K562 (cell line): ENCODE data around the gene FBXO22. TPM values are rescaled to one million over a fixed set of nuclear protein-coding genes. Genes with fewer than 3 reads are reported as not detected.

Source experiments
- CBFA2T3 ChIP-seq: fragments of 450-650 bp; IDR thresholded peaks from 2 replicates; pipeline ENCODE4 v1.6.1; 2017
- CBX5 ChIP-seq: IDR thresholded peaks from 2 replicates; pipeline ENCODE4 v1.6.1; 2014; ENCODE audit warnings: low read depth, borderline replicate concordance
- GABPB1 ChIP-seq: sonication (generic); formaldehyde crosslinking; IDR thresholded peaks from 2 replicates; pipeline ENCODE4 v1.8.0; 2022; ENCODE audit warnings: mild to moderate bottlenecking, missing genetic modification reagents
- HNRNPLL ChIP-seq: fragments of 200-400 bp; formaldehyde crosslinking; IDR thresholded peaks from 2 replicates; pipeline ENCODE4 v1.6.1; 2017; ENCODE audit warnings: low read length, low read depth, mild to moderate bottlenecking; ENCODE audit not compliant: poor library complexity, severe bottlenecking
- JUN ChIP-seq, 2 experiments: sonication (generic) in 1 of 2; formaldehyde crosslinking in 1 of 2; IDR thresholded peaks; 2 replicates each; pipeline versions ENCODE4 v1.6.1 to v1.8.0; 2012 to 2022; ENCODE audit warnings: borderline replicate concordance in 2 of 2, mild to moderate bottlenecking in 2 of 2, improper control_type of control experiment in 1 of 2, low read depth in 1 of 2, low read length in 1 of 2, missing genetic modification reagents in 1 of 2
- NBN ChIP-seq: fragments of 450-650 bp; IDR thresholded peaks from 2 replicates; pipeline ENCODE4 v1.6.1; 2016; ENCODE audit warnings: low read depth, mild to moderate bottlenecking
- PRDM10 ChIP-seq: fragments of 450-650 bp; IDR thresholded peaks from 2 replicates; pipeline ENCODE4 v1.6.1; 2018; ENCODE audit not compliant: partially characterized antibody
- PYGO2 ChIP-seq: fragments of 450-650 bp; IDR thresholded peaks from 2 replicates; pipeline ENCODE4 v1.6.1; 2016; ENCODE audit warnings: mild to moderate bottlenecking, missing genetic modification characterization, moderate library complexity, missing compliant biosample characterization
- RB1 ChIP-seq: fragments of 450-650 bp; IDR thresholded peaks from 2 replicates; pipeline ENCODE4 v1.6.1; 2017; ENCODE audit warnings: low read depth, mild to moderate bottlenecking
- SREBF1 ChIP-seq: fragments of 150-350 bp; IDR thresholded peaks from 2 replicates; pipeline ENCODE4 v1.6.1; 2014; ENCODE audit warnings: antibody characterized with exemption, low read depth, low read length, borderline replicate concordance
- TCF3 ChIP-seq: sonication (generic); formaldehyde crosslinking; IDR thresholded peaks from 2 replicates; pipeline ENCODE4 v1.4.0; 2020; ENCODE audit warnings: mild to moderate bottlenecking, missing genetic modification reagents
- ZBTB11 ChIP-seq, 3 experiments: fragments of 200-800 bp in 1 of 3; fragments of 250-450 bp in 1 of 3; fragments of 450-650 bp in 1 of 3; sonication (Bioruptor Pico) in 1 of 3; sonication (Bioruptor generic) in 1 of 3; formaldehyde crosslinking in 1 of 3; IDR thresholded peaks; 2 replicates each; pipeline versions ENCODE4 v1.6.1 to v1.8.0; 2016 to 2022; ENCODE audit warnings: mild to moderate bottlenecking in 2 of 3, missing genetic modification characterization in 2 of 3, missing compliant biosample characterization in 1 of 3, moderate library complexity in 1 of 3
- ZBTB34 ChIP-seq: fragments of 250-450 bp; sonication (Bioruptor Pico); IDR thresholded peaks from 2 replicates; pipeline ENCODE4 v1.8.0; 2021; ENCODE audit warnings: mild to moderate bottlenecking, moderate library complexity
- ZNF212 ChIP-seq: fragments of 450-650 bp; formaldehyde crosslinking; IDR thresholded peaks from 2 replicates; pipeline ENCODE4 v1.4.0; 2020; ENCODE audit warnings: mild to moderate bottlenecking
- ZNF23 ChIP-seq: fragments of 250-450 bp; sonication (Bioruptor Pico); IDR thresholded peaks from 2 replicates; pipeline ENCODE4 v1.4.0; 2020; ENCODE audit warnings: mild to moderate bottlenecking
- ZNF668 ChIP-seq: fragments of 250-450 bp; sonication (Bioruptor Pico); IDR thresholded peaks from 2 replicates; pipeline ENCODE4 v1.8.0; 2022; ENCODE audit warnings: mild to moderate bottlenecking, inconsistent platforms
- ZNF785 ChIP-seq: fragments of 250-450 bp; sonication (Bioruptor Pico); IDR thresholded peaks from 2 replicates; pipeline ENCODE4 v1.4.0; 2020; ENCODE audit warnings: mild to moderate bottlenecking
- polyA plus RNA-seq, 8 experiments: library from polyadenylated mRNA; depleted of rRNA in 4 of 8; stranded (reverse) in 5 of 8; unstranded in 3 of 8; fragments of >200 nt; fragmentation: Nextera tagmentation in 2 of 8; fragmentation: Illumina TruSeq in 1 of 8; extraction: Ambion mirVana in 2 of 8; extraction: Trizol in 1 of 8; gene quantifications; 2 replicates each; pipeline versions ENCODE4 v1.2.1 to v1.2.3, GENCODE V29; 2011 to 2014; ENCODE audit warnings: inconsistent platforms in 1 of 8, missing spikeins in 1 of 8
- total RNA-seq, 7 experiments: library from RNA; depleted of rRNA in 6 of 7; stranded (reverse); fragments of >200 nt in 6 of 7; fragmentation: Illumina TruSeq in 2 of 7; extraction: Trizol in 2 of 7; gene quantifications; 2 replicates each; pipeline versions ENCODE4 v1.2.1 to v1.2.3, GENCODE V29; 2011 to 2021; ENCODE audit warnings: low replicate concordance in 1 of 7
- TF ChIP-seq, protein P1 (sequence below): sonication (generic); formaldehyde crosslinking; IDR thresholded peaks from 2 replicates; pipeline ENCODE4 v1.4.0; 2020; ENCODE audit warnings: mild to moderate bottlenecking, missing genetic modification reagents

Gene FBXO22
- total and polyA plus RNA-seq, 9 of the 15 experiments (the other 6 are each of a cell fraction or from before 2014, with no cell fraction given), result 24.4 to 99.4 (median 66.5) TPM

DNA sequence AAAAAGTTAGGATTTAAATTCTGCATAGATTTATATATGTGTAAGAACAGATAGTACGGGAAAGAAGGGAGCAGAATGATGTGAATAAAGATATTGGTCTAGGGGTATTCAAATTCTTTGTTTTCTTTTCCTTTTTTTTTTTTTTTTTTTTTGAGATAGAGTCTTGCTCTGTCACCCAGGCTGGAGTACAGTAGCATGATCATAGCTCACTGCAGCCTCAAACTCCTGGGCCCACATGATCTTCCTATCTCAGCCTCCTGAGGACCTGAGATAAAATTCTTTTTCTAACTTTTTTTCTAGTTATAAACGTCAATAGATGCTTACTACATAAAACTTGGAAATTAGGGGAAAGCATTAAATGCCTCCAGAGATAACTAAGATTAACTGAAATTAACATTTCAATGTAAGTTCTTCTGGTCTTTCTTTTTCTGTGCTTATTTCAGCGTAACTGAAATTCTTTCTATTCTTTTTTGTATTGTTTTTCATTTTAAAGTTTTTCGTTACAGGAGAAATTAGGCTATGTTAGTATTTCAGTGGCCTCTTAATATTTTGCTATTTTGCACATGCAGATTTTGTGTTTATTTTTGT is 31.2 kb upstream of the FBXO22 start (continued):
- TF ChIP-seq TCF3 (CRISPR knock-in tag) (peak; percentile 70), RB1 (no peak), HNRNPLL (no peak), CBFA2T3 (peak; percentile 72), ZNF785 (CRISPR knock-in tag) (no peak), ZNF212 (CRISPR knock-in tag) (no peak), ZBTB34 (no peak), JUN (IDR thresholded peaks at IDR 0.05; ENCODE audit: borderline replicate concordance, low read depth, low read length) (no peak), JUN (CRISPR knock-in tag; IDR thresholded peaks at IDR 0.05; ENCODE audit: borderline replicate concordance) (no peak), GABPB1 (no peak), SREBF1 (no peak), PRDM10 (no peak), CBX5 (no peak), ZBTB11 (CRISPR knock-in tag; IDR thresholded peaks at IDR 0.05) (no peak), NBN (no peak), ZNF23 (CRISPR knock-in tag) (no peak), PYGO2 (tag) (no peak), ZNF668 (CRISPR knock-in tag) (no peak)
- TF ChIP-seq, protein P1, sequence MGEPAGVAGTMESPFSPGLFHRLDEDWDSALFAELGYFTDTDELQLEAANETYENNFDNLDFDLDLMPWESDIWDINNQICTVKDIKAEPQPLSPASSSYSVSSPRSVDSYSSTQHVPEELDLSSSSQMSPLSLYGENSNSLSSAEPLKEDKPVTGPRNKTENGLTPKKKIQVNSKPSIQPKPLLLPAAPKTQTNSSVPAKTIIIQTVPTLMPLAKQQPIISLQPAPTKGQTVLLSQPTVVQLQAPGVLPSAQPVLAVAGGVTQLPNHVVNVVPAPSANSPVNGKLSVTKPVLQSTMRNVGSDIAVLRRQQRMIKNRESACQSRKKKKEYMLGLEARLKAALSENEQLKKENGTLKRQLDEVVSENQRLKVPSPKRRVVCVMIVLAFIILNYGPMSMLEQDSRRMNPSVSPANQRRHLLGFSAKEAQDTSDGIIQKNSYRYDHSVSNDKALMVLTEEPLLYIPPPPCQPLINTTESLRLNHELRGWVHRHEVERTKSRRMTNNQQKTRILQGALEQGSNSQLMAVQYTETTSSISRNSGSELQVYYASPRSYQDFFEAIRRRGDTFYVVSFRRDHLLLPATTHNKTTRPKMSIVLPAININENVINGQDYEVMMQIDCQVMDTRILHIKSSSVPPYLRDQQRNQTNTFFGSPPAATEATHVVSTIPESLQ, result no peak
